Bronchial epithelial cell (primary cell): ENCODE measurements around the gene HUNK. TPM values are rescaled to one million over a fixed set of nuclear protein-coding genes. Genes with fewer than 3 reads are reported as not detected.

ENCODE experiments used
- DNase-seq: peaks from one replicate; pipeline ENCODE4 v3.0.0-alpha.2; 2010; ENCODE audit warnings: low read depth
- FAIRE-seq: peaks from 2 replicates; lab custom pipeline; 2011; peaks lifted over from hg19 to GRCh38; lab: Jason Lieb, UNC
- H3K27me3 ChIP-seq: 2 replicates; pipeline ENCODE4 v1.5.1; 2011; ENCODE audit warnings: low read length; ENCODE audit not compliant: control insufficient read depth, insufficient read depth
- H3K36me3 ChIP-seq: 2 replicates; pipeline ENCODE4 v1.5.1; 2011; ENCODE audit warnings: low read length; ENCODE audit not compliant: control insufficient read depth, insufficient read depth
- H3K4me3 ChIP-seq: 2 replicates; pipeline ENCODE4 v1.5.1; 2011; ENCODE audit warnings: mild to moderate bottlenecking, low read depth, low read length, control low read depth
- total RNA-seq: library from RNA; depleted of rRNA; stranded (reverse); fragments of >200 nt; gene quantifications from 2 replicates; pipeline ENCODE4 v1.2.1, GENCODE V29; 2014
- TF ChIP-seq, protein P1 (sequence below): IDR thresholded peaks from 2 replicates; pipeline ENCODE4 v1.5.1; 2011; ENCODE audit warnings: mild to moderate bottlenecking, moderate library complexity, low read length, control low read depth, inconsistent platforms; ENCODE audit not compliant: insufficient read depth, severe bottlenecking

HUNK gene
- total RNA-seq, 1 donor from 2014 or later, result under 0.01 TPM

DNA sequence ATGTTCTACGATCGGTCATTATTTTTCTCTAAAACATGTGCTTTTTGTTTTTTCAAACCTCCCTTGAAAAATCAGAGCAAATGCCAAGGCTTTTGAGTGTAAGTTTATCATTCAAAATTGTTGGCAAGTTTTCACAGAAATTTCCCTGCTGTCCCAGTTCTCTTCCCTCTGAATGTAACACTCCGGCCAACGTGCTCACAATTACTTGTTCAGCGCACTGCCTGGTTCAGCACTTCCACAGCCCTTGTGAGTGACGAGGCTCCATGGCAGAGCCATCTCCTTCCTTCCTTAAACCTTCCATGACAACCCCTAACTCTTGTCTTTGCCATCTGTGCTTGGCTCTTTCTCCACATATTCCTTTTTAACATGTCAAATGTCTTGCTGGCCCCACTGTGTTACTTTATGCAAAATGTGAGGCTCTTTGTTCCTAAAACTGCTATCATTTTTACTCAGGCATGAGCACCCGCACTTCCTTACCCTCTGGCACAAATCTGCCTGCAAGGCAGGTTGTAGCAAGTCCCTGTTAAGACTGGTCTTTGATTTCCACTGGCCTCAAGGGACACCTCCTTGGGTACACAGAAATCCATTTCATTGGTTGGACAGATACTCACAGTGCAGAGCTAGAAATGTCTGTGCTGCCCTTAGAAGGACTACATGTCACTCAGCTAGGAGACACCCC lies 142.8 kb downstream of the HUNK start:
- TF ChIP-seq, protein P1, sequence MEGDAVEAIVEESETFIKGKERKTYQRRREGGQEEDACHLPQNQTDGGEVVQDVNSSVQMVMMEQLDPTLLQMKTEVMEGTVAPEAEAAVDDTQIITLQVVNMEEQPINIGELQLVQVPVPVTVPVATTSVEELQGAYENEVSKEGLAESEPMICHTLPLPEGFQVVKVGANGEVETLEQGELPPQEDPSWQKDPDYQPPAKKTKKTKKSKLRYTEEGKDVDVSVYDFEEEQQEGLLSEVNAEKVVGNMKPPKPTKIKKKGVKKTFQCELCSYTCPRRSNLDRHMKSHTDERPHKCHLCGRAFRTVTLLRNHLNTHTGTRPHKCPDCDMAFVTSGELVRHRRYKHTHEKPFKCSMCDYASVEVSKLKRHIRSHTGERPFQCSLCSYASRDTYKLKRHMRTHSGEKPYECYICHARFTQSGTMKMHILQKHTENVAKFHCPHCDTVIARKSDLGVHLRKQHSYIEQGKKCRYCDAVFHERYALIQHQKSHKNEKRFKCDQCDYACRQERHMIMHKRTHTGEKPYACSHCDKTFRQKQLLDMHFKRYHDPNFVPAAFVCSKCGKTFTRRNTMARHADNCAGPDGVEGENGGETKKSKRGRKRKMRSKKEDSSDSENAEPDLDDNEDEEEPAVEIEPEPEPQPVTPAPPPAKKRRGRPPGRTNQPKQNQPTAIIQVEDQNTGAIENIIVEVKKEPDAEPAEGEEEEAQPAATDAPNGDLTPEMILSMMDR, result no peak
- FAIRE-seq, result no peak
- no peaks in the 10 kb centered on the region for H3K27me3 ChIP-seq
- H3K36me3 ChIP-seq, result no peaks in the 10 kb centered on the region
- no peak for DNase-seq
- no peak overlapping the region for H3K4me3 ChIP-seq

DNA sequence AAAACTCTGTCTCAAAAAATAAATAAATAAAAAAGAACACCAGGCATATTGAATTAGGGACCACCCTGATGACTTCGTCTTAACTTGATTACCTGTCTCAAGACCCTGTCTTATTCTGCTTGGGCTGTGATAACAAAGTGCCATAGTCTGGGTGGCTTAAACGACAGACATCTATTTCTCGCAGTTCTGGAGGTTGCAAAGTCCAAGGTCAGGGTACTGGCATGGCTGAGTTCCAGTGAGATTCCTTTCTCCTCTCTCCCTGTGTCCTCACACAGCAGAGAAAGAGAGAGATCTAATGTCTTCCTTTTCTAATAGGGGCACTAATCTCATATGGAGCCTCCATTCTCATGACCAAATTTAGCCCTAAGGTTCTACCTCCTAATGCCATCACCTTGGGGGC lies 145.6 kb downstream of the HUNK start:
- H3K4me3 ChIP-seq, result no peak overlapping the region
- DNase-seq (no peak), FAIRE-seq (no peak)
- TF ChIP-seq, protein P1, result no peak
- no peaks in the 10 kb centered on the region for H3K27me3 ChIP-seq
- H3K36me3 ChIP-seq, result no peaks in the 10 kb centered on the region

GRCh38 chr21:32020564-32020963 lies 147.7 kb downstream of the HUNK start:
- H3K36me3 ChIP-seq, result no peaks in the 10 kb centered on the region
- H3K27me3 ChIP-seq, result no peaks in the 10 kb centered on the region
- H3K4me3 ChIP-seq, result no peak overlapping the region
- TF ChIP-seq, protein P1, result no peak
- FAIRE-seq (peak; percentile 50), DNase-seq (no peak)

GRCh38 chr21:32021319-32021994 lies 148.6 kb downstream of the HUNK start:
- TF ChIP-seq, protein P1, result no peak
- Histone ChIP-seq H3K4me3 (no peak overlapping the region), H3K36me3 (no peaks in the 10 kb centered on the region), H3K27me3 (no peaks in the 10 kb centered on the region)
- no peak for DNase-seq
- FAIRE-seq, result no peak

- TF ChIP-seq, protein P1, result no peak
- Histone ChIP-seq H3K36me3 (no peaks in the 10 kb centered on the region), H3K4me3 (no peak overlapping the region), H3K27me3 (no peaks in the 10 kb centered on the region)
- no peak for DNase-seq
- FAIRE-seq, result no peak
These were observed 149.3 kb downstream of the HUNK start for GRCh38 chr21:32022146-32022545.
